Raji (cell line): Measurements from ENCODE around the gene MRPL24.

Source experiments
- POLR2A ChIP-seq: IDR thresholded peaks from 2 replicates; pipeline ENCODE4 v1.6.1; 2011; ENCODE audit warnings: low read depth, low read length, control low read depth; ENCODE audit not compliant: insufficient read depth

Gene MRPL24

DNA sequence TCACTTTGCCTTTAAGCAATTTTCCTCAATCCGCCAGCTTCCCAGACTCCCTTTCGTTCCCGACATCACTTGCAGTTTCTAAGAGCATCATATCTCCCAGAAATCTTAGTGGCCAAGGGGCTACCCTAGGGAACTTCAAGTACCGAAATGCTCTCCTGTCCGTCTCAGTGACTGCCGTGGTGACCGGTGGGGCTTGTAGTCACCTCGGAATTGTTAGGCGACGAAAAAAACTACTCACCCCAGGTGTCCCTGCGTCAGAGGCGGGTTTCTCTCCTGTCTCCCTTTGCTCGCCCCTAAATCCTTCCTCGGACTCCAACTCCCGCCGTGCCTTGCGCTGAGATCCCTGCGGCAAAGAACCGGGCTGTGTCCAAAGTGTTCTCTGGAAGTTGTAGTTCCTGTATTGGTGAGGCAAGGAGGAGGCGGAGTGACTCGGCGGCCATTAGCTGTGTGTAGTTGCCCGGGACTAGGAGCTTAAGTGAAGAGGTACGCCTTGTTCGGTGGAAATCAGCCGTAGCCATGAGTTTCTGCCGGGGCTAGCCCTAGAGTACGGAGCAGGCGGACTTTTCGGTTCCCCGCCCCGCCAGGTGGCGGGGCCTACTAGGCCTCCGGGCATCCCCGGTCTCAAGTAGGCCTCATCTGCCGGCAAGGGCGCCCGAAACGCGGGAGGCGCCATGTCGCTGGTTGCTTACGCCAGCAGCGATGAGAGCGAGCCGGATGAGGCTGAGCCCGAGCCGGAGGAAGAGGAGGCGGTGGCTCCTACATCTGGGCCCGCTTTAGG is 26.4 kb upstream of the MRPL24 start, which contains the start of gene PRCC:
Gene PRCC (plus strand): TSS at position 435 of the 778 bp plus-strand sequence. CDS start 237 bp downstream, at position 672.
- peak; percentile 50; the same call in 1 of the 2 replicates for TF ChIP-seq POLR2A

DNA sequence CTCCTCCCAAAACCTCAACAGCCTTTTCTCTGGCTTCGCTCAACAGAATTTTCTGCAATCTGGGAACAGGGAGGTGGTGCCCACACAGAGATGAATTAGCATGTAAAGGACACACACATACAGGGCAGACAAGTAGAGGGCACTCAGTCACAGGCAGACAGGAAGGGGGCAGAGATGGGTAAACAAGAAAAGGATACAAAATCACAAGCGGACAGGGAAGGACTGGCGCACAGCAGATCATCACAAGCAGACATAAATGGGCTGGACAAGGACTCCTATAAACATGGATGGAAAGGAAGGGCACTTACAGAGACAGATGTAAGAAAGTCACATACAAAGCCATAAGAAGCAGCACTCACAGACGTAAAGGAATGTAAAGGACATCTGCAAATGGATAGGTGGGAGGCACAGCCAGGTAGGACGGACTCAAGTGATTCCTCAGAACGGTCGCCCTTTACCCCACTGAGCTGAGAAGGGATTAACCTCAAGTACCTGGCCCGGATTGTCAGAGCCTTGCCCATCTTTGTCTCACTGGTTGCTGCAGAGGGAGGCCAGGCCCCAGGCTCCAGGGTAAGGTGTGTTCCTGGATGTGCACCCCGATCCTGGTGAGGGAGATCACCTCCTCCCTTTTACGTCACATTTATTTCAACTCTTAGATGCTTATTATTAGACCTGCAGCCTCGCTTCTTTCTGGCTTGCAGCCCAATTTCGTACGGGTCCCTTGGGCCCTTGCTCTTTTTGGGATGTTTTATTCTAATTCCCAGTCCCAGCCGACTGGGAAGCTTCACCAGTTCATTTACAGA is 25.6 kb upstream of the MRPL24 start:
- peak; percentile 23; the same call in 1 of the 2 replicates for TF ChIP-seq POLR2A

DNA sequence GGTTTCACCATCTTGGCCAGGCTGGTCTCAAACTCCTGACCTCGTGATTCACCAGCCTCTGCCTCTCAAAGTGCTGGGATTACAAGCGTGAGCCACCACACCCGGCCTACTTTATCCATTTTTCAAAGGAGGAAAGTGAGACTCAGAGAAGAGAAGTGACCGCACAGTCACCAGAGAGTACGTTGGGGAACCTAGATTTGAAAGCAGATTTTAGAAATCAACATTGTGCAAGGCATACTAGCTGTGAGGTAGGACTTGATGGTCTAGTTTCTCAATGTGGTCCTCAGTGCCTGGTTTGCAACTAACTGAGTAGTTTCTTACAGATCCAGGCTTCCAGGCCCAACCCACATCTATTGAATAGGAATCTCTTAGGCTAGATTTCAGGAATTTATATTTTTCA is 24.8 kb upstream of the MRPL24 start:
- TF ChIP-seq POLR2A, result no peak

DNA sequence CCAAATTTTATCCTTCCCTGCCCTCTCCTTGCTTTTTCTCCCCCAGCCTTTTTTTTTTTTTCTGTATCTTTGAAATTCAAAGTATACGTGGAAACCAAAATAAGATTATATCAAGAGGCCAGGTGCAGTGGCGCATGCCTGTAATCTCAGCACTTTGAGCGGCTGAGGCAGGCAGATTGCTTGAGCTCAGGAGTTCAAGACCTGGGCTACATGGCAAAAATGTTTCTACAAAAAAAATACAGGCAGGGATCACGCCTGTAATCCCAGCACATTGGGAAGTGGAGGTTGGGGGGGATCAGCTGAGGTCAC is 19.9 kb upstream of the MRPL24 start:
- no peak for TF ChIP-seq POLR2A

DNA sequence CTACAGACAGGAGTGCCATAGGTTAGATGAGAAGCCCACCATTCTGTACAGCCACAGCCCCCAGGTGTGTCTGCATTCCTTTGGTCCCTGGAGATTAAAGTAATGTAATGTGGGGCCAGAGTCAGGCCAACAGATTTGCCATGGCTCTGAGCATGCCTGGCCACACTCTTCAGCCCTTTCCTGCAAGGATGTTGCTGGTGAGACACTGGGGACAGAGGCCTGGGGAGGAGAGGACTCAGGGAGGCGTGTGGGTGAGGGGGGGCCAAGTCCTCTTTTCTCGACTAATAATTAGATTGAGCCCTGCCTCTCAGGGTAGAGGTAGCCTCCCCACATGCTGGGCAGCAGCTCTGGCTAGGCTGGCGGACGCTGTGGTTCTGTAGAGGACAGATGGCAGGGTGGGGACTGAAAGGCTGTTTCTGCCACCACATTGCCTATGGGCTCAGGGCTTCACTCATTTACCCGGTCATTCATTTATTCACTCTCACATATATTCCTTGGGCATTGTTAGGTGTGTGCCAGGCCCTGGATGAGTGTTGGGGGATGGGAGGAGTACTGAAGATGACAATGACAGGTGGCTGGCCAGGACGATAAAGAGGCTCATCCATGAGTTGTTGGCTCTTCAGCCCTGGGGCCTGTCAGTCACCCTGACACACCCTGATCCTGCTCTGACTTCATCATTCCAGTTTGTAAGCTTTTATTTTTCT is 19.4 kb upstream of the MRPL24 start:
- TF ChIP-seq POLR2A, result no peak

DNA sequence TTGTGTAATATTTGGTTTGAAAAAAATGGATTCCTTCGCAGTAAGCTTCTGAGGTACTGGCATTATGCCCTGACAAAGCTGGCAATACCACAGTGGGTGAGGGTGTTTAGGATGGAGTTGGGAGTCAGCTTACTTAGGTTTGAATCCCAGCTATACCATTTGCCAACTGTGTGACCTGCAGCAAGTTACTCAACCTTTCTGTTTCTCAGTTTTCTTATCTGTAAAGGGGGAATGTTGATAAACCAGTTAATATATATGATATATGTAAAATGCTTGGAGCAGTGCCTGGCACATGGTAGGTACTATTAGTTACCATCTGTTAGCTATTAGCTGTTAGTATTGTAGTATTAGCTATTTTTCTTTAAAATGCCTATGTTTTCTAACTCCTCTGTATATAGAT is 15.5 kb upstream of the MRPL24 start:
- TF ChIP-seq POLR2A, result no peak

DNA sequence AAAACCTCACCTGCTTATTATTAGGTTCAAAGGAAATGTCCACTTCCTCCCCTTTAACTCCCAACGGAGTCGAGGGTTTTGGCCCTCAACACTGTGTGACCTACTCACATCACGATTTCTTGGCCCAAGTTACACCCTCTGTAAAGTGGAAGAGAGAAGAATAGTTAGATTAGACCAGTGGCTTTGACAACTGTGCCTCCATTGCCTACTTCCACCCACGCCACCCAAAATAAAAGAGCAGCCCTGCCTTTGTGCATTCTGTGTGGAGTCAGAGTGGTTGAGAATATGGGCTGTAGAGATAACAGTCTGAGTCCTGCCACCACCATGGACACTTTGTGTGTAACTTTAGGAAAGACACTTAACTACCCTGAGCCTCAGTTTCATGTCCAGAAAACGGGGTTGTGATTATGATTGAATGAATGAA is 14.7 kb upstream of the MRPL24 start:
- no peak for TF ChIP-seq POLR2A

DNA sequence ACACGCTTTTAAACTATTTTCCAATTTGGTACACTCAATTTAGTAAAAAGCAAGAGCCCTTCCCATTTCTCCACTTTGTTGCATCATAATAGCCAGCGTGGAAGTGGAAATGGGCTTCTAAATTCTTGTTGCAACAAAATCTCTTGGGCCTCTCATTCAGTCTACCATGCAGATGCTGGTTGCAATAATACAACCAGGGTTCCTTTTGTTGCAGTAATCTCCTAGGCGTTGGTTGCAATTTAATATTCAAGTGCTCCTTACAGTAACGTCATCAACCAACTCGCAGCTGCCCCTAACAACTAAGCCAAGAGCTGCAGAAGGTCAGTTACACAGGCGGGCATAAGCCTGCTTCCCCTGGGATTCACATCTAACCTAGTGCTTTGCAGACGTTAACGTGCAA is 13.3 kb upstream of the MRPL24 start:
- no peak for TF ChIP-seq POLR2A

DNA sequence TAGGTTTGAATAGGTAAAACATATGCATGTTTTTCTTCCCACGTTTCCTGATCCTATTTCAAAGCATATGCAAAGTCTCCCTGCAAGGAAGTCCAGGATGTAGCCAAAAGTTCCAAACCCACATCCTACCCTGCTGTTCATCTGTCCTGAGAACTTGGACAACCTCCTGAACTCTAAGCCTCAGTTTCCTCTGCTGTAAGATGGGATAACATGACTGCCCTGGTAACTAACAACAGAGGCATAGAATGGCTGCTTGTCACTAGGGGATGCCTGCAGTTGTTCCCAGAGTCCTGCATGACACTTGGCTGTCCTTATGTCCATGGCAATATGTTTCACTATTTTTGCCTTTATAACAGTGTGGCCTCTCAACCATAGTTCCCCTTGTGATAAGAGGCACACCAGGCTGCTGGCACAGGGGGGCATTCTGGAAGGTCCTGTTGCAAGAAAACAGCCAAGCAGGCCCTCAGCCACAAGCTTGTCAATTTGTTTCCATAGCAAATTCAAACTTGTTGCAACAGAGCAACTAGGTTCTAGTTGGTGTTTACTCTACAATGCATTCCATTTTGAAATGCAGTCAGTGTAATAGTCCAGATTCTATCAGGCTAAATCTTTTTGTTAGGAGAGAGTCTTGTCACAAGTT is 12.1 kb upstream of the MRPL24 start:
- TF ChIP-seq POLR2A, result no peak

DNA sequence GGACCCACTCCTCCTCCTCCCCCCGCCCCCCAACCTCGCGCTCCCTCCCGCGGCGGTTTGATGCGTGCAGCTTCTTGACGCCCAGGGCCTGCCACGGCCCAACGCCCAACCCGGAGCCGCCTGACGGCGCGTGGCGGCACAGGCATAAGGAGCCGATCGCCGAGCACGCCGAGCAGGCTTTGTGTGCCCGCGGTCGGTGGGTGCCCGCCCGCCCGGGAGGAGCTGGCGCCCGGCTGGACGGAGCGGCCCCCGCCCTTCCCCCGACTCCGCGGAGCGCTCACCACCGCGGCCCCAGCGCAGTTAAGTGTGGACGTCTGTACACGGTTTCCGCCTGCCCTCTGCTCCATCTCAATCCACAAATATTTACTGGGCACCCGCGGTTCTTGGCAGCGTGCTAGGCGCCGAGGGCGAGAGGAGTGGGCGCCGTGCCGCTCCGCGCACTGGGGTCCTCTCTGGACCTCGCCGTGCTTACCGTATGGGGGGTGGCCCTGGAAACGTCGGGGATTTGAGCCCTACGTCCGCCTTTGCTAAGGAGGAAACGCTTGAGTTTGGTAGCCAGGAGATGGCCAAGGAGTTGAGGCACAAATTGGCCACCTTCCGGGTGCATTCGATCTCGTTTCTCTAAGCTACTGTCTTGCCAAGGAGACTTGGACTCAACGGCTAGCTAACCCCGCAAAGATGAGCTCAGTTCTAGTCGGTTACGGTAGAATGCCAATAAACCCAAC is 11.0 kb upstream of the MRPL24 start:
- peak; percentile 62 for TF ChIP-seq POLR2A

DNA sequence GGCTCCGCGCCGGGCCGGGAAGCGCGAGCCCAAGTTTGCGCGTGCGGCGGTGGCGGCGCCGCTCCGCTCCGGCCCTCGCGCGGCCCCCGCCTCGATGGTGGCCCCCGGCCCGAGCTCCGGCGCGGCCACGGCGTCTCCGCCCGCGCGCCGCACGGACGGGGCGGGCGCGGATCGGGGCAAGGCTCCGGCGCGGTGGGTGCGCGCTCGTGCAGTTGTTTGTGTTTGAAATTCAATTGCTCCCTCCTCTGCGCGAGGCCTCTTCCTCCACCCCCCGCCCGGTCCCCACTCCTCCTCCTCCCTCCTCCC is 10.5 kb upstream of the MRPL24 start, which contains the start of gene HDGF:
Gene HDGF (minus strand): TSS at position 225 of the 306 bp plus-strand sequence. CDS start 246 bp downstream, outside the sequence.
- TF ChIP-seq POLR2A, result peak; percentile 66; the same call in 1 of the 2 replicates

DNA sequence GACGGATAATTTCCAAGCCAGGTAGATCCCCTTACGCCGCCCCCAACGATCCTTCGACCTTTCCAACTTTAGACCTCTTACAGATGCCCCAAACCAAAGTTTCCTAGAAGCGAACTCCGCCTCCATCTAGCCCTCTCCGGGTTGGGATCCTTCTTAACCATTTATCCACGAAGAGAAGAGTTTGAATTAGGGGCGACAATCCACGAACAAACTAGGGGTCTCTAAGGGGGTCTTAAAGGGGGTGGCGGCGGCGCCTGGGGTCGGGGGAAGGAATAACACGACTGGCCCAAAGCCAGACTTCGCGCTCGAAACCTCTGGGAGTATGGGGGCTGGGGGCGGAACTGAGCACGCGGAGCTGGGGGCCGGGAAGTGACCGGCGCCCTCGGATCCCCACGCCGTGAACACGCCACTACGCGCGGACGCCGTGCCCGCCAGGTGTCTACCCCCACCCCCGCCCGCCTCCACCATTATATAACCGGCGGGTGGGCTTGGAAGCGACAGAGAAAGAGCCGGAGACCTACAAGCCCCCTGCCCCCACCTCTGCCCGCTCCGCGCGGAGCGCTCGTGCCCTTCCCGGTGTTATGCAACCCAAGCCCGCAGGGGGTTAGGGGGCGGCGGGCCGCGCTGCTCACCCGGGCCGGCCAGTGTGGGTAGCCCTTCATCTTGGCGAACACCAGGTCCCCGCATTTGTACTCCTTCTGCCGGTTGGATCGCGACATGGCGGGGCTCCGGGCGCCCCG is 10.0 kb upstream of the MRPL24 start:
- no peak for TF ChIP-seq POLR2A

DNA sequence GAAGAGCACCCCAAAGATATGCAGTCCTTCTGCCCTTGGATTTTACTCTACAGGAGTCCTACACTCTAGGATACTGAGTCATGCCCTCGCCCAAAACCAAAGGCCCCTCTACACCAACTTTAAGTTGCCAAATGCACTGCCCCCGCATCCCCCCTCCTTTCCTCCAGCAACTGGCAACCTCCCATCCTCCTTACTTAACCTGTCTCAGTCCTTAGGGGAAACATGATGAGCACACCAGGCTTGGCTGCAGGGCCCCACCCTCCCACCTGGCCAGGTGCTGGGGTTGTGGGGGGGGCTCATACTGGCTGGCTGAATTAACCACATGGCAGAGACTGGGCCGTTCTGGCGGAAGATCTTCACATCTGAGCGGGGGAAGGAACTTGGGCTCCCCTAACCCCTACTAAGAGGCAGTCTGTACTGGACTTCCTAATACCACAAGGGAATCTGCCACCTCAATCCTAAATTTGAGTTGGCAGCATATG is 9.3 kb upstream of the MRPL24 start:
- peak; percentile 55; the same call in 1 of the 2 replicates for TF ChIP-seq POLR2A

DNA sequence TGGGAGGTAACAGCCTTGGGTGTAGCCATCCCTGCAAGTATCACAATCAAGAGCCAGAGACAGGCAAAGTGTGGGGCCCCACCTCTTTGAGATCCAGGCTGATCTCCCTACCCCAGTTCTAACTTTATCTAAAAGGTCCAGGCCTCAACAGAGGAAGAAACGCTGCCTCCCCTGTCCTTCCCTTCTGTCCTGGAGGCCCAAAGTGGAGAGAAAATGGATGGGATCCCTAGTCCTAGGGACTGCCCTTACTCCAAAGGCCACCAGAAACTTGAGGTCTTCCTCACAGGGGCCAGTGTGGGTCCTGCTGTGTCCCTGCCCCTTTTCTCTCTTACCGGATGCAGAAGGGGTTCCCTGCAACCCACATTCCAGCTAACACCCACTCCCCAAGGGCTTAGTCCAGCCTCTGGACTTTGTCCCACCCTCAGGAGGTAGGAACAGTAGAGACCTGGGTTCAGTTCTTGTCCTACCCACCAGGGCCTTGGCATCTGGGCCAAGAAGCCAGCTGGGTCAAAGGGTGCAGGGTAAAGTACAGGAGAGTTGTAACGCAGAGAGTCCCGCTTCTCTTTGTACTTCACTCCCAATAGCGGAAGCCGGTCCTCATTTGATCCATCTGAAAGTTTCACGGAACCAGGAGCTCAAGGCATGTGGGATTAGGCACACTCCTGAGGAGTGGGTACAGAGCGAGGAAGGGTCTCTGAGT is 8.7 kb upstream of the MRPL24 start:
- no peak for TF ChIP-seq POLR2A
